ENCODE measurements around the gene FKBP5.
"Not testable (repeated sequence)": the region's sequence is repeated elsewhere in the genome, so short reads cannot be mapped to it uniquely, and the experiment has no call there.

The FKBP5 gene

GRCh38 chr6:35724059-35724458 is 35.3 kb upstream of the FKBP5 start:
- DNase-seq (ENCODE audit: low read depth in 2 of 2, low spot score in 1 of 2) = no peak

GRCh38 chr6:35723587-35723986 is 34.9 kb upstream of the FKBP5 start:
- DNase-seq (ENCODE audit: low read depth in 2 of 2, low spot score in 1 of 2) = no peak

- DNase-seq (ENCODE audit: low read depth in 2 of 2, low spot score in 1 of 2) = no peak
Measured at GRCh38 chr6:35722121-35722761, 33.5 kb upstream of the FKBP5 start.

- DNase-seq (ENCODE audit: low read depth in 2 of 2, low spot score in 1 of 2) = no peak
Measured at GRCh38 chr6:35719830-35720733, 31.4 kb upstream of the FKBP5 start.

GRCh38 chr6:35719404-35719829 is 30.7 kb upstream of the FKBP5 start:
- no peak for DNase-seq (ENCODE audit: low read depth in 2 of 2, low spot score in 1 of 2)

GRCh38 chr6:35718911-35719381 is 30.2 kb upstream of the FKBP5 start:
- no peak for DNase-seq (ENCODE audit: low read depth in 2 of 2, low spot score in 1 of 2)

GRCh38 chr6:35718375-35718736 is 29.6 kb upstream of the FKBP5 start:
- DNase-seq (ENCODE audit: low read depth in 2 of 2, low spot score in 1 of 2) = no peak

GRCh38 chr6:35717449-35718374 is 29.0 kb upstream of the FKBP5 start:
- DNase-seq (ENCODE audit: low read depth in 2 of 2, low spot score in 1 of 2) = no peak

GRCh38 chr6:35716798-35717197 is 28.1 kb upstream of the FKBP5 start:
- no peak for DNase-seq (ENCODE audit: low read depth in 2 of 2, low spot score in 1 of 2)

- no peak for DNase-seq (ENCODE audit: low read depth in 2 of 2, low spot score in 1 of 2)
Measured at GRCh38 chr6:35713006-35713767, 24.5 kb upstream of the FKBP5 start.

GRCh38 chr6:35711731-35712130 is 23.0 kb upstream of the FKBP5 start:
- DNase-seq (ENCODE audit: low read depth in 2 of 2, low spot score in 1 of 2) = no peak

- DNase-seq (ENCODE audit: low read depth in 2 of 2, low spot score in 1 of 2) = no peak
Measured at GRCh38 chr6:35710241-35710847, 21.6 kb upstream of the FKBP5 start.

GRCh38 chr6:35708585-35708984 is 19.9 kb upstream of the FKBP5 start:
- DNase-seq (ENCODE audit: low read depth in 2 of 2, low spot score in 1 of 2) = no peak

GRCh38 chr6:35707714-35708407 is 19.1 kb upstream of the FKBP5 start:
- DNase-seq (ENCODE audit: low read depth in 2 of 2, low spot score in 1 of 2) = no peak

GRCh38 chr6:35706468-35706867 is 17.8 kb upstream of the FKBP5 start:
- no peak for DNase-seq (ENCODE audit: low read depth in 2 of 2, low spot score in 1 of 2)

GRCh38 chr6:35703554-35703953 is 14.8 kb upstream of the FKBP5 start:
- DNase-seq (ENCODE audit: low read depth in 2 of 2, low spot score in 1 of 2) = no peak

- no peak for DNase-seq (ENCODE audit: low read depth in 2 of 2, low spot score in 1 of 2)
Measured at GRCh38 chr6:35698858-35699257, 10.1 kb upstream of the FKBP5 start.

GRCh38 chr6:35698430-35698829 is 9.7 kb upstream of the FKBP5 start:
- DNase-seq (ENCODE audit: low read depth in 2 of 2, low spot score in 1 of 2) = not testable (repeated sequence)

GRCh38 chr6:35694462-35694861 is 5.7 kb upstream of the FKBP5 start:
- no peak for DNase-seq (ENCODE audit: low read depth in 2 of 2, low spot score in 1 of 2)
